Thyroid gland (tissue), 4 donors: Measurements from ENCODE around the gene TCOF1.

ENCODE experiments used
- POLR2A ChIP-seq, 2 donors: fragments of 450-650 bp; IDR thresholded peaks; one replicate each; pipeline ENCODE4 v1.6.1; 2017; ENCODE audit warnings: antibody characterized with exemption in 2 of 2, mild to moderate bottlenecking in 2 of 2, moderate library complexity in 1 of 2
- TF ChIP-seq, protein P1 (sequence below), 6 experiments: fragments of 200-600 bp in 3 of 6; fragments of 450-650 bp in 3 of 6; sonication (generic) in 3 of 6; IDR thresholded peaks; one replicate each; pipeline ENCODE4 v1.5.1; 2016 to 2019; ENCODE audit warnings: antibody characterized with exemption in 6 of 6, mild to moderate bottlenecking in 2 of 6, inconsistent platforms in 1 of 6, moderate library complexity in 1 of 6

DNA sequence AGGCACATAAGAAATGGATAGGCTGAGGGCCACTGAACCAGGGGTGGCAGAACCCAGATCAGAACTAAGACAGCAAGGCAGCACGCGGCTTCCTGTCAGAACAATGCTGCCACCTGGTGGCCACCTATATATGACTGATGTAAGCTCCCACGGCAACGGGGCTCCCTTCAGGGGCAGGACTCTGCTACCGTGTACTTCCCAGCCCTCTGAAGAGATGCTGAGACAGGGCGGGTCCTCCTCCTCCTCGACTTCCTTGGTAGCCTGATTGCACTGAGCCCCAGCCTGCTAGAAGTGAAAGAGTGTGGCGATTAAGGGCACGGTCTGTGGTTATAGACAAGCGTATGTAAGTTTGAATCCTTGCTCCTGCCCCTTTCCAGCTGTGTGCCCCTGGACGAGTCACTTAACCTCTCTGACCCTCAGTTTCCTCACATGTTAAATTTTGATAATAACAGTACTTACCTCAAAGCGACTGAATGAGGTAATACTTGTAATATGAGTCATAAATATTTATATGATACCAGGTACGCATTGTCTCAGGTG, 78.7 kb downstream of the TCOF1 start:
- TF ChIP-seq POLR2A (IDR thresholded peaks at IDR 0.05), result no peak
- TF ChIP-seq, protein P1, sequence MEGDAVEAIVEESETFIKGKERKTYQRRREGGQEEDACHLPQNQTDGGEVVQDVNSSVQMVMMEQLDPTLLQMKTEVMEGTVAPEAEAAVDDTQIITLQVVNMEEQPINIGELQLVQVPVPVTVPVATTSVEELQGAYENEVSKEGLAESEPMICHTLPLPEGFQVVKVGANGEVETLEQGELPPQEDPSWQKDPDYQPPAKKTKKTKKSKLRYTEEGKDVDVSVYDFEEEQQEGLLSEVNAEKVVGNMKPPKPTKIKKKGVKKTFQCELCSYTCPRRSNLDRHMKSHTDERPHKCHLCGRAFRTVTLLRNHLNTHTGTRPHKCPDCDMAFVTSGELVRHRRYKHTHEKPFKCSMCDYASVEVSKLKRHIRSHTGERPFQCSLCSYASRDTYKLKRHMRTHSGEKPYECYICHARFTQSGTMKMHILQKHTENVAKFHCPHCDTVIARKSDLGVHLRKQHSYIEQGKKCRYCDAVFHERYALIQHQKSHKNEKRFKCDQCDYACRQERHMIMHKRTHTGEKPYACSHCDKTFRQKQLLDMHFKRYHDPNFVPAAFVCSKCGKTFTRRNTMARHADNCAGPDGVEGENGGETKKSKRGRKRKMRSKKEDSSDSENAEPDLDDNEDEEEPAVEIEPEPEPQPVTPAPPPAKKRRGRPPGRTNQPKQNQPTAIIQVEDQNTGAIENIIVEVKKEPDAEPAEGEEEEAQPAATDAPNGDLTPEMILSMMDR (IDR thresholded peaks at IDR 0.05), result peak; percentile 53 to 85 (median 74)
